NCI-H2107 treated with DMSO at 0.1 percent for 48 hours (cell line): ENCODE results near the gene SLITRK3.
A peak's percentile ranks its signal among the peaks of the same experiment; 100 is the strongest.

Experiments used
- DNase-seq: peaks from one replicate; lab custom pipeline; 2025; ENCODE audit not compliant: unreplicated experiment; lab: John Stamatoyannopoulos, UW

Gene SLITRK3

GRCh38 chr3:165195640-165196576 is at the start of gene SLITRK3:
TSS of gene SLITRK3 (minus strand) at chr3:165196384. CDS start at chr3:165190830, 5,554 bp downstream.
- DNase-seq, result peak; percentile 38

GRCh38 chr3:165243597-165243996 is 47.4 kb upstream of the SLITRK3 start:
- DNase-seq, result no peak

- no peak for DNase-seq
These were observed 37.5 kb upstream of the SLITRK3 start for GRCh38 chr3:165233501-165234195.

- DNase-seq, result no peak
These were observed 29.4 kb upstream of the SLITRK3 start for GRCh38 chr3:165225604-165226003.

DNA sequence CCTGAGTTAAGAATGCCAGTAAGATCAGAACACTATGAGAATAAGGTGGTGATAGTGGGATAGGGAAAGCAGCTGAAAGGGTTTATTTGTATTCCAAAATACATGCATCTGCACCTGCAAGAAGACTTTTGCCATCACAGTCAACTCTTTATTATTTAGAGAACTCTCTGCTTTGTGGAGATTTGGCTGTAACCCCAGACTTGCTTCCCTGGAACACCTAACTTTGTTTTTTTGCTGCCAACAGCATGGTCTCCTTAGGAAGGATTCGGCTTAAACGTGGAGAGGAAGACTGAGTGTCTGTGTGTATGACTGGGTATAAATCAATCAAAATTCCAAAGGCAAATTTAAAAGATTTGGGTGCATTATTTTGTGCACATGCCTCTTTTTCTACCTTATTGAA is 21.6 kb upstream of the SLITRK3 start:
- no peak for DNase-seq

- no peak for DNase-seq
These were observed 16.4 kb upstream of the SLITRK3 start for GRCh38 chr3:165212580-165212979.

GRCh38 chr3:165211721-165212120 is 15.5 kb upstream of the SLITRK3 start:
- peak; percentile 37 for DNase-seq

DNA sequence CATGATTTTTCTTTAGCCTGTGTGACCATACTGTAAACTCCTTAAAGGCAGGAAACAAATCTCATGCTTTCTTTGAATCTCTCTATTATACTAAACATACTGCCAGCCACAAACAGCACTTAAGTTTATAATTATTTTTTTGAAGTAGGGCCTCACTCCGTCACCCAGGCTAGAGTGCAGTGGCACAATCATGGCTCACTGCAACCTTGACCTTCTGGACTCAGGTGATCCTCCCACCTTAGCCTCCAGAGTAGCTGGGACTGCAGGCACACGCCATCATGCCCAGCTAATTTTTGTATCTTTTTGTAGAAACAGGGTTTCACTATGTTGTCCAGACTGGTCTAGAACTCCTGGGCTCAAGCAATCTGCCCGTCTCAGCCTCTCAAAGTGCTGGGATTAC is 14.5 kb upstream of the SLITRK3 start:
- DNase-seq, result no peak

- no peak for DNase-seq
These were observed 13.9 kb upstream of the SLITRK3 start for GRCh38 chr3:165210132-165210531.

DNA sequence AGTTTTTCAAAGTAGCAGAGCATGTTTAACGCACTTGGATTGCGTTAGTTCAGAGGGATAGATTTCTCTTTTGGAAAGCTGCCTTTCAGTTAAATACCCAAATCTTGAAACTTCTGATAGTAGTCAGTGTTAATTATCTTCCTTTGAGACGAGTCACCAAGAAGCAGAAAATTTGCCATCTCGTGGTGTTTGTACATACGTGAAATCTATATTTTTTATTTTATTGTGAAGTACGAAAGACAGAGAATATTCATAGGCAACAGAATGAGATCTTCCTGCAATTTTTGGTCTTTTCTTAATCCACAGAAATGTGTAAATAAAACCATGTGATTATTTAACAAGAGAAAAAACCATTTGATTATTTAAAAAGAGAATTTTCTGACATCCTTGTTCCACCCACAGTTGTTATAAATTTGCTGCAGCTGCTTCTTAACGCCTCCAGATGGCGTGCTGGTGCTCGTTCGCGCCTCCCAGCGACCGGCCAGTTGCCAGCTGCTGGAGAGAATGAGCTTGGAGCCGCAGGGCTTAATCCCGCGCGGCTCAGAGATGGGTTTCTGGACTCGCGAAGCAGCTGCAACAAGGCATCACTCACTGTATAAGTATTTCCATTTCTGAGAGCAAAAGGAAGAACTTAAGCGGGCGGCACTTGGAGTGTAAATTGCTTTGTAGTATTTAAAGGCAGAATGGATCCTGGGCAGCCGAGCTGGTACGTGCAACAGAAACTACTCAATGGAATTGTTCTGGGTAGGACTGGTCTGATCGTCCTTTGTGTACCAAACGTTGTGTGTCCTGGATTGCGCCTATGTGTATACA is 10.5 kb upstream of the SLITRK3 start:
- peak; percentile 90 for DNase-seq

DNA sequence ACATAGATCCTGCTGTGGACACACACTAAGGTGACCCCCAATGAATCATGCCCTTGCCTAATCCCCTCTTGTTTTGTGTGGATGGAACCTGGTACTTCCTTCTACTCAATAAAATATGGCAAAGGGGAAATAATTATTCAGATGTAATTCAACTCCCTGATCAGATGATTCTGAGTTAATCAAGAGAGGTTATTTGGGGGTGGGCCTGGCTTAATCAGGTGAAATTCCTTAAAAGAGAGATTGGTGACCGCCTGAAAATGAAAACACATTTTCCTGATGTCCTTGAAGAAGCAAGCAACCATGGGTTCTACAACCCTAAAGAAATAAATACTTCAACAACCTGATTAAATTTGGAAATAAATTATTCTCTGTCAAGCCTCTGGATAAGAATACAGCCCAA is 8.3 kb upstream of the SLITRK3 start:
- DNase-seq, result no peak

GRCh38 chr3:165202995-165203394 is 6.8 kb upstream of the SLITRK3 start:
- DNase-seq, result no peak

GRCh38 chr3:165201964-165202363 is 5.8 kb upstream of the SLITRK3 start:
- no peak for DNase-seq

- DNase-seq, result no peak
These were observed 1.3 kb upstream of the SLITRK3 start for GRCh38 chr3:165197481-165197800.

DNA sequence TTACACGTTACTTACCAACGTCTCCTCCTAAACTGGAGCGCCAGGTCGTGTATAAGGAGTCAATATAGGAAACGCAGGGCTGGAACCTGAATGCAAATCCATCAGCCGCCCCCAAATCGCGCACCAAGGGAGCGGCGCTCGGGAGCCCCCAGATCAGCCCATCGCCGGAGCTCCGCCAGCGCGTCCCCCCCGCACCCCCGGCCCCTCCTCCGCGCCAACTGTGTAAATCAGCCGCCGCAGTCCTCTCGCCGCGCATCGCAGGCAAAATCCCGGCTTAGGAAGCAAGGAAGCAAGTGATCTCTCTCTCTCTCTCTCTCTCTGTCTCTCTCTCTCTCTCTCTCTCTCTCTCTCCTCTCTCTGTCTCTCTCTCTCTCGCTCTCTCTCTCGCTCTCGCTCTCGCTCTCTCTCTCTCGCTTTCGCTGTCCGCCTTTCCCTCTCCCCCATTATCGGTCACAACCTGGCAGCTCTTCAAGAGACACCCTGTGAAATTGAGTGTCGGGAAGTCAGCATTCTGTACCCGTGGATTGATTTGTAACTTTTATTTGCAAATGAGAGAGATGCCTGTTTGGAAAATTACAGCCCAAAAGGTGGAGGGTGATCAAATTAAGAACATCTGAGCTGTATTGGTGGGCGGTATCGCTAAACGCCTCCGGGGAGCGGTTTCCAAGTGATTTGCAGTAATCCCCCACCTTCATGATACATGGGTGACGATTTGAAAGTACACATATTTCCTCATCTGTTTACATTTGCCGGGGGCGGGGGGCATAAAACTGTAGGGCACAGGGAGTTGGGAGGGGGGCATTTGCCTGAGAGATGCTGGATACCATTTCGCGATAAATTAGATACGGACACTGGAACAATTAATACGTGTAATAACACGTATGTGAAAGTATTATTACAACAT is 645 bp upstream of the SLITRK3 start:
- DNase-seq, result peak; percentile 16

DNA sequence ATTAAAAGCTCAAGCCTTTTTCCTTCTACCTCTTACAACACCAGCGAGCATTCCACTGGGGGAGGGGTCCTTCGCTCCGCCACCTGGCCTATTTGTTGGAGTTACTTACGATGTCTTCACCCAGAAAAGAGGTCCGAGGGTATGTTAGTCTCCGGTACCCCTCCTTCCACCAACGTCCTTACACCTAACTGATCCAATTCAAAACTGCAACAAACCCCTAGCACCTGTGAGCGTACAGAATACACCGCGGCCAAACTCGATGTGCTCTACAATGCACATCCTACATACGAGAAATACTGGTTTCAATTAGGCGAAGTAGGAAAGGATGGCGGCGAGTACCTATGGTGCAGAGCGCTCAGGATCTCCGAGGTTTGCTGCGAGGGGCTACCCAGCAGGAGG is 944 bp downstream of the SLITRK3 start:
- DNase-seq, result peak; percentile 24

DNA sequence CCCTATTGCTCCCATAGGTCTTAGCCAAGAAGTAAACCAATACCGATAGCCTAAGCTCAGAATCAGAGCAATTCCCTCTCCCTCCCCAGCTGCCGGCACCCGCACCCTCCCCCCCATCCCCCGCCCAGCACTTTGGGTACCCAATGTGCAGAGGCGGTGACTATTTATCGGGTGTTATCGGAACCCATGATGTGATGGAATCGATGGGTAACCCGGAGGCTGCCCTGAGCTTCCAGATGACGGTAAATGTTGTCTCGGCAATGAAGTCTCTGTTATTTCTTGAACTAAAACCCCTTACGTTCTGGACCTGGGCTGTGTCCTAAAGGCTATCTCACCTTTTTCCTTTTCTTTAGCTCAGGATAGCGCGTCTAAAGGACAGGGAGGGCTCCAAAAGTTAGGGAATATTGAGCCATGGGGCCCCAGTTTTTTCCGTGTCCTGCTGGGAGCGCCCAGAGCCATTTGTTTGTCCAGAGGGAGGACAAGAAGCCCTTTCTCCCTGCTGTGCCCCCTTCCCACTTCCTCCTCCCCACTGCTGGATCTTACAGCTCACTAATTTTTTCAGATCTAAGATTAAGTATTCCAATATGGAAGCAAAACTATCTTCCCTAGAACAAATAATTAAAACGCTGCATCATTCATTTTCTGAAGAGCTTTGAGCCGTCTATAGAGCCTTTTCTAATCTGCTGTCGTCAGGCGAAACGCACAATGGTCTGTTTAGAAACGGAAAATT is 1.5 kb downstream of the SLITRK3 start:
- no peak for DNase-seq

GRCh38 chr3:165193366-165194254 is 2.6 kb downstream of the SLITRK3 start:
- no peak for DNase-seq
